GM23338 (cell line): Measurements from ENCODE around the gene ATP6V1G3. TPM values are rescaled to one million over a fixed set of nuclear protein-coding genes. Genes with fewer than 3 reads are reported as not detected.

Experiments
- ATAC-seq: fragments of 200-7000 bp; cut with Tn5 transposase; 3 replicates; pipeline ENCODE4 v1.9.1; 2020
- DNase-seq: peaks from one replicate; pipeline ENCODE4 v3.0.0-alpha.2; 2015; ENCODE audit warnings: low spot score
- H2AFZ ChIP-seq: fragments of 200-600 bp; sonication (generic); 2 replicates; pipeline ENCODE4 v1.8.0; 2016; ENCODE audit warnings: antibody characterized with exemption, mild to moderate bottlenecking, moderate library complexity
- H3F3A ChIP-seq: fragments of 200-600 bp; sonication (generic); replicated peaks from 2 replicates; pipeline ENCODE4 v1.8.0; 2017; ENCODE audit warnings: antibody characterized with exemption, mixed run types, low read depth
- H3K27ac ChIP-seq: fragments of 200-600 bp; sonication (generic); 2 replicates; pipeline ENCODE4 v1.6.1; 2016; ENCODE audit warnings: low read depth
- H3K27me3 ChIP-seq: fragments of 200-600 bp; sonication (generic); 2 replicates; pipeline ENCODE4 v1.8.0; 2016; ENCODE audit warnings: mild to moderate bottlenecking, mixed run types, moderate library complexity; ENCODE audit not compliant: insufficient read depth
- H3K36me3 ChIP-seq: fragments of 200-600 bp; sonication (generic); 2 replicates; pipeline ENCODE4 v1.8.0; 2016; ENCODE audit warnings: mild to moderate bottlenecking; ENCODE audit not compliant: insufficient read depth
- H3K4me1 ChIP-seq: fragments of 200-600 bp; sonication (generic); 2 replicates; pipeline ENCODE4 v1.8.0; 2016; ENCODE audit warnings: mild to moderate bottlenecking, moderate library complexity; ENCODE audit not compliant: insufficient read depth
- H3K4me2 ChIP-seq: fragments of 200-600 bp; sonication (generic); 2 replicates; pipeline ENCODE4 v1.7.1; 2017; ENCODE audit warnings: mixed run types
- H3K4me3 ChIP-seq: fragments of 200-600 bp; sonication (generic); 2 replicates; pipeline ENCODE4 v1.6.1; 2016; ENCODE audit warnings: mixed run types
- H3K79me2 ChIP-seq: fragments of 200-600 bp; sonication (generic); replicated peaks from 2 replicates; pipeline ENCODE4 v1.8.0; 2017; ENCODE audit warnings: mild to moderate bottlenecking; ENCODE audit not compliant: insufficient read depth
- H3K9me2 ChIP-seq: fragments of 200-600 bp; sonication (generic); 2 replicates; pipeline ENCODE4 v1.8.0; 2017; ENCODE audit not compliant: insufficient read depth
- H4K20me1 ChIP-seq: fragments of 200-600 bp; sonication (generic); replicated peaks from 2 replicates; pipeline ENCODE4 v1.8.0; 2017; ENCODE audit warnings: mild to moderate bottlenecking; ENCODE audit not compliant: insufficient read depth
- H3K27ac Mint-ChIP-seq: 2 replicates; pipeline ENCODE4 v1.8.0; 2020; ENCODE audit warnings: inconsistent platforms, mild to moderate bottlenecking, moderate library complexity, mixed read lengths
- H3K27me3 Mint-ChIP-seq: 3 replicates; pipeline ENCODE4 v1.8.0; 2022; ENCODE audit warnings: low read depth, mild to moderate bottlenecking, moderate library complexity, mixed read lengths, inconsistent platforms; ENCODE audit not compliant: insufficient read depth, poor library complexity
- H3K36me3 Mint-ChIP-seq: 3 replicates; pipeline ENCODE4 v1.8.0; 2021; ENCODE audit warnings: low read depth, mild to moderate bottlenecking, inconsistent platforms, moderate library complexity, mixed read lengths
- H3K4me1 Mint-ChIP-seq: 3 replicates; pipeline ENCODE4 v1.8.0; 2020; ENCODE audit warnings: mild to moderate bottlenecking, inconsistent platforms, mixed read lengths
- H3K4me3 Mint-ChIP-seq: 3 replicates; pipeline ENCODE4 v1.8.0; 2021; ENCODE audit warnings: moderate library complexity, mild to moderate bottlenecking, inconsistent platforms, mixed read lengths
- H3K9me3 Mint-ChIP-seq: 3 replicates; pipeline ENCODE4 v1.8.0; 2020; ENCODE audit warnings: moderate library complexity, mild to moderate bottlenecking, inconsistent platforms, mixed read lengths
- CREB1 ChIP-seq: fragments of 250-450 bp; sonication (Bioruptor Pico); IDR thresholded peaks from 2 replicates; pipeline ENCODE4 v1.5.0; 2020; ENCODE audit warnings: low read depth, mild to moderate bottlenecking, moderate library complexity
- CTCF ChIP-seq, 2 experiments: fragments of 200-600 bp in 1 of 2; sonication (generic) in 1 of 2; conservative IDR thresholded peaks; 2 replicates each; pipeline versions ENCODE4 v1.5.1 to v1.6.1; 2016 to 2017; ENCODE audit warnings: antibody characterized with exemption in 2 of 2, low read depth in 2 of 2, mild to moderate bottlenecking in 2 of 2, moderate library complexity in 1 of 2
- EZH2 ChIP-seq: fragments of 200-600 bp; sonication (generic); IDR thresholded peaks from one replicate; pipeline ENCODE4 v1.8.0; 2017; ENCODE audit warnings: antibody characterized with exemption, mild to moderate bottlenecking, low read depth; ENCODE audit not compliant: unreplicated experiment
- EZH2phosphoT487 ChIP-seq: fragments of 200-600 bp; sonication (generic); IDR thresholded peaks from one replicate; pipeline ENCODE4 v1.8.1; 2018; ENCODE audit warnings: antibody characterized with exemption; ENCODE audit not compliant: unreplicated experiment
- NANOG ChIP-seq: IDR thresholded peaks from 2 replicates; pipeline ENCODE4 v1.6.1; 2016; ENCODE audit warnings: antibody characterized with exemption, borderline replicate concordance
- REST ChIP-seq: IDR thresholded peaks from one replicate; pipeline ENCODE4 v1.6.1; 2018; ENCODE audit warnings: antibody characterized with exemption; ENCODE audit not compliant: unreplicated experiment
- STAT1 ChIP-seq: IDR thresholded peaks from one replicate; pipeline ENCODE4 v1.6.1; 2016; ENCODE audit warnings: antibody characterized with exemption; ENCODE audit not compliant: unreplicated experiment
- ZNF114 ChIP-seq: fragments of 250-450 bp; sonication (Bioruptor Pico); IDR thresholded peaks from 2 replicates; pipeline ENCODE4 v1.5.0; 2020; ENCODE audit warnings: mild to moderate bottlenecking, moderate library complexity
- ZNF462 ChIP-seq: fragments of 250-450 bp; sonication (Bioruptor Pico); IDR thresholded peaks from 2 replicates; pipeline ENCODE4 v1.5.0; 2020; ENCODE audit warnings: mild to moderate bottlenecking, moderate library complexity
- polyA plus RNA-seq: library from polyadenylated mRNA; unstranded; fragments of >200 nt; fragmentation: Nextera tagmentation; extraction: Ambion mirVana; gene quantifications from 2 replicates; pipeline ENCODE4 v1.2.1, GENCODE V29; 2016
- total RNA-seq: library from RNA; depleted of rRNA; stranded (reverse); fragments of >200 nt; shearing (Covaris generic); gene quantifications from 2 replicates; pipeline ENCODE4 v1.2.3, GENCODE V29; 2014

Gene ATP6V1G3
- total and polyA plus RNA-seq, 2 experiments from 2014 or later: not detected

- no peak for TF ChIP-seq ZNF462
These were observed 1.7 kb downstream of the ATP6V1G3 start (continued) for GRCh38 chr1:198538579-198539364.

GRCh38 chr1:198535631-198536030 is 4.8 kb downstream of the ATP6V1G3 start:
- H3K36me3 ChIP-seq: no peaks in the 10 kb centered on the region
- no peaks in the 10 kb centered on the region for H4K20me1 ChIP-seq
- H3K4me1 ChIP-seq: no peaks in the 10 kb centered on the region
- H3K4me3 ChIP-seq: no peak overlapping the region
- no peaks in the 10 kb centered on the region for H3F3A ChIP-seq
- H3K4me2 ChIP-seq: no peak overlapping the region
- H3K27ac ChIP-seq: no peak overlapping the region
- H3K36me3 Mint-ChIP-seq: no peaks in the 10 kb centered on the region
- no peak for TF ChIP-seq REST
- no peak for TF ChIP-seq CREB1 (CRISPR knock-in tag)
- TF ChIP-seq ZNF114 (CRISPR knock-in tag): no peak
- no peak for TF ChIP-seq CTCF (conservative IDR thresholded peaks at IDR 0.05; ENCODE audit: low read depth in 2 of 2)
- TF ChIP-seq EZH2: no peak
- TF ChIP-seq NANOG: no peak
- no peak for TF ChIP-seq STAT1
- no peak for TF ChIP-seq EZH2phosphoT487
- no peaks in the 10 kb centered on the region for H3K79me2 ChIP-seq
- H3K27me3 ChIP-seq: no peaks in the 10 kb centered on the region
- DNase-seq (no peak), ATAC-seq (no peak)
- H3K27me3 Mint-ChIP-seq: peaks cover 1% of the 10 kb centered on the region
- no peak overlapping the region for H3K4me3 Mint-ChIP-seq
- H3K9me3 Mint-ChIP-seq: no peaks in the 10 kb centered on the region
- H3K9me2 ChIP-seq: 0 out of 2 replicates have a peak, but pooled peaks cover 10% of the 10 kb centered on the region
- no peak overlapping the region for H2AFZ ChIP-seq
- peaks cover 13% of the 10 kb centered on the region; the same call in 2 of the 3 replicates for H3K4me1 Mint-ChIP-seq
- peak overlapping the region; percentile 21; the same call in 1 of the 2 replicates for H3K27ac Mint-ChIP-seq
